HepG2 (cell line): ENCODE measurements around the gene BMERB1. TPM values are rescaled to one million over a fixed set of nuclear protein-coding genes. Genes with fewer than 3 reads are reported as not detected.

ENCODE experiments used
- DPF2 ChIP-seq: sonication (generic); formaldehyde crosslinking; IDR thresholded peaks from 2 replicates; pipeline ENCODE4 v1.4.0; 2020; ENCODE audit warnings: mild to moderate bottlenecking, low read depth, missing genetic modification reagents, borderline replicate concordance
- HMG20A ChIP-seq: IDR thresholded peaks from 2 replicates; pipeline ENCODE4 v1.6.1; 2016; ENCODE audit warnings: borderline replicate concordance
- SKI ChIP-seq: fragments of 450-650 bp; IDR thresholded peaks from one replicate; pipeline ENCODE4 v1.6.1; 2018; ENCODE audit warnings: mild to moderate bottlenecking; ENCODE audit not compliant: partially characterized antibody
- SMAD3 ChIP-seq: sonication (generic); formaldehyde crosslinking; IDR thresholded peaks from 2 replicates; pipeline ENCODE4 v1.4.0; 2020; ENCODE audit warnings: missing genetic modification reagents
- SOX13 ChIP-seq, 3 experiments: fragments of 450-650 bp in 1 of 3; sonication (generic) in 1 of 3; formaldehyde crosslinking in 1 of 3; IDR thresholded peaks in 2 of 3; conservative IDR thresholded peaks in 1 of 3; 2 replicates each; pipeline versions ENCODE4 v1.5.0 to v1.6.1; 2016 to 2020; ENCODE audit warnings: antibody characterized with exemption in 1 of 3, mild to moderate bottlenecking in 1 of 3, missing compliant biosample characterization in 1 of 3, missing genetic modification reagents in 1 of 3, moderate library complexity in 1 of 3
- SPEN ChIP-seq: sonication (generic); formaldehyde crosslinking; IDR thresholded peaks from 2 replicates; pipeline ENCODE4 v1.5.1; 2020; ENCODE audit warnings: low read depth, mild to moderate bottlenecking, missing genetic modification reagents
- SRY ChIP-seq: sonication (generic); formaldehyde crosslinking; IDR thresholded peaks from 2 replicates; pipeline ENCODE4 v1.8.0; 2022; ENCODE audit warnings: mild to moderate bottlenecking, missing genetic modification reagents
- TMF1 ChIP-seq: sonication (generic); formaldehyde crosslinking; IDR thresholded peaks from 2 replicates; pipeline ENCODE4 v1.8.1; 2022; ENCODE audit warnings: low read depth, missing genetic modification reagents
- ZC3H13 ChIP-seq: sonication (generic); formaldehyde crosslinking; IDR thresholded peaks from 2 replicates; pipeline ENCODE4 v1.8.1; 2023; ENCODE audit warnings: mild to moderate bottlenecking, missing genetic modification reagents, moderate library complexity
- ZNF230 ChIP-seq: sonication (generic); formaldehyde crosslinking; IDR thresholded peaks from 2 replicates; pipeline ENCODE4 v1.4.0; 2020; ENCODE audit warnings: mild to moderate bottlenecking, missing genetic modification reagents
- ZNF232 ChIP-seq: sonication (generic); formaldehyde crosslinking; IDR thresholded peaks from 2 replicates; pipeline ENCODE4 v1.4.0; 2020; ENCODE audit warnings: missing genetic modification reagents, borderline replicate concordance
- ZNF292 ChIP-seq: sonication (generic); formaldehyde crosslinking; IDR thresholded peaks from 2 replicates; pipeline ENCODE4 v1.8.1; 2022; ENCODE audit warnings: mild to moderate bottlenecking, low read depth, missing genetic modification reagents, borderline replicate concordance
- ZNF343 ChIP-seq: sonication (generic); formaldehyde crosslinking; IDR thresholded peaks from 2 replicates; pipeline ENCODE4 v1.4.0; 2020; ENCODE audit warnings: mild to moderate bottlenecking, missing genetic modification reagents
- ZNF629 ChIP-seq: sonication (generic); formaldehyde crosslinking; conservative IDR thresholded peaks from 2 replicates; pipeline ENCODE4 v1.5.0; 2020; ENCODE audit warnings: missing genetic modification reagents
- ZNF883 ChIP-seq: sonication (generic); formaldehyde crosslinking; IDR thresholded peaks from 2 replicates; pipeline ENCODE4 v1.5.1; 2020; ENCODE audit warnings: mild to moderate bottlenecking, missing genetic modification reagents; ENCODE audit errors: not compliant biosample characterization
- ZSCAN30 ChIP-seq: sonication (generic); formaldehyde crosslinking; IDR thresholded peaks from 2 replicates; pipeline ENCODE4 v1.5.0; 2020; ENCODE audit warnings: mild to moderate bottlenecking, missing genetic modification reagents
- polyA plus RNA-seq, 8 experiments: library from polyadenylated mRNA; depleted of rRNA in 3 of 8; stranded (reverse) in 7 of 8; unstranded in 1 of 8; fragments of >200 nt; fragmentation: Illumina TruSeq in 4 of 8; extraction: Trizol in 4 of 8; gene quantifications; 2 replicates each; pipeline versions ENCODE4 v1.2.1 to v1.2.3, GENCODE V29; 2011 to 2016; ENCODE audit warnings: low read depth in 4 of 8, missing spikeins in 1 of 8, mixed read lengths in 1 of 8; ENCODE audit not compliant: insufficient read depth in 1 of 8
- total RNA-seq, 5 experiments: library from RNA; depleted of rRNA; stranded (reverse); fragments of >200 nt; fragmentation: Illumina TruSeq; extraction: Trizol; gene quantifications; 2 replicates each; pipeline ENCODE4 v1.2.3, GENCODE V29; 2016; ENCODE audit warnings: low read depth in 1 of 5
- TF ChIP-seq, protein P1 (sequence below): fragments of 450-650 bp; IDR thresholded peaks from 2 replicates; pipeline ENCODE4 v1.6.1; 2016
- TF ChIP-seq, protein P2 (sequence below): sonication (generic); formaldehyde crosslinking; IDR thresholded peaks from 2 replicates; pipeline ENCODE4 v1.8.1; 2023; ENCODE audit warnings: missing genetic modification reagents, mild to moderate bottlenecking, borderline replicate concordance
- TF ChIP-seq, protein P3 (sequence below): sonication (generic); formaldehyde crosslinking; IDR thresholded peaks from 2 replicates; pipeline ENCODE4 v1.4.0; 2020; ENCODE audit warnings: missing genetic modification reagents, borderline replicate concordance
- TF ChIP-seq, protein P4 (sequence below): sonication (generic); formaldehyde crosslinking; IDR thresholded peaks from 2 replicates; pipeline ENCODE4 v1.4.0; 2020; ENCODE audit warnings: mild to moderate bottlenecking, low read depth, missing genetic modification reagents
- TF ChIP-seq, protein P5 (sequence below): IDR thresholded peaks from 2 replicates; pipeline ENCODE4 v1.6.1; 2016; ENCODE audit warnings: missing compliant biosample characterization, missing genetic modification reagents, borderline replicate concordance

BMERB1 gene
- total and polyA plus RNA-seq, 2 of the 13 experiments (the other 11 are each of a cell fraction or from before 2014, with no cell fraction given), result 1.4 TPM

DNA sequence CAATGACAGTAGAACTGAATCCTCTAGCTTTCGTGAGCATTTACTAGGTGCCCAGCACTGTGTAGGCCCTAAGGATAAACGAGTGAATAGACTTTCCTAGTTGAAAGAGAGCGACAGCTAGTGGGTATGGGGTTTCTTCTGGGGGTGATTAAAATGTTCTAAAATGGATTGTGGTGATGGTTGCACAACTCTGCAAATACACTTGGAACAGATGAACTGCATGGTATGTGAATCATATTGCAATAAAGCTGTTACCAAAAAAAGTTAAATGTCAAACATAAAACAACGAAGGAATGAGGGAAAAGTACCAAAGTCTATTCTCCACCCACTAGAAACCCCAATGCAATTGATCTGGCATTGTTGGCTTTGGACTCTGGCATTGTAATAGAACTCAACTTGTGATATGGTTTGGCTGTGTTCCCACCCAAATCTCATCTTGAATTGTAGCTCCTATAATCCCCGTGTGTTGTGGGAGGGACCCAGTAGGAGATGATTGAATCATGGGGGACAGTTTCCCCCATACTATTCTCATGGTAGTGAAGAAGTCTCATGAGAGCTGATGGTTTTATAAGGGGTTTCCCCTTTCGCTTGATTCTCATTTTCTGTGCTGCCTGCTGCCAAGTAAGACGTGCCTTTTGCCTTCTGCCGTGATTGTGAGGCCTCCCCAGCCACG, 138.1 kb downstream of the BMERB1 start (continued):
- 0 out of 2 replicates have a peak, but pooled peaks have one; percentile 16 for TF ChIP-seq ZNF232 (CRISPR knock-in tag)
- no peak for TF ChIP-seq ZNF343
- TF ChIP-seq SOX13 (IDR thresholded peaks at IDR 0.05), result peak; percentile 71; the same call in 1 of the 2 replicates
- TF ChIP-seq SOX13 (CRISPR knock-in tag; conservative IDR thresholded peaks at IDR 0.05 in 1 of 2, IDR thresholded peaks at IDR 0.05 in 1 of 2), result peak in 1 of 2 experiments; percentile 90; a peak in 2 of 4 replicates
- TF ChIP-seq, protein P1, sequence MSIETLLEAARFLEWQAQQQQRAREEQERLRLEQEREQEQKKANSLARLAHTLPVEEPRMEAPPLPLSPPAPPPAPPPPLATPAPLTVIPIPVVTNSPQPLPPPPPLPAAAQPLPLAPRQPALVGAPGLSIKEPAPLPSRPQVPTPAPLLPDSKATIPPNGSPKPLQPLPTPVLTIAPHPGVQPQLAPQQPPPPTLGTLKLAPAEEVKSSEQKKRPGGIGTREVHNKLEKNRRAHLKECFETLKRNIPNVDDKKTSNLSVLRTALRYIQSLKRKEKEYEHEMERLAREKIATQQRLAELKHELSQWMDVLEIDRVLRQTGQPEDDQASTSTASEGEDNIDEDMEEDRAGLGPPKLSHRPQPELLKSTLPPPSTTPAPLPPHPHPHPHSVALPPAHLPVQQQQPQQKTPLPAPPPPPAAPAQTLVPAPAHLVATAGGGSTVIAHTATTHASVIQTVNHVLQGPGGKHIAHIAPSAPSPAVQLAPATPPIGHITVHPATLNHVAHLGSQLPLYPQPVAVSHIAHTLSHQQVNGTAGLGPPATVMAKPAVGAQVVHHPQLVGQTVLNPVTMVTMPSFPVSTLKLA, result no peak
- TF ChIP-seq DPF2, result no peak
- no peak for TF ChIP-seq ZNF883
- no peak for TF ChIP-seq SPEN (CRISPR knock-in tag)
- no peak for TF ChIP-seq SRY (CRISPR knock-in tag)
- TF ChIP-seq SKI, result no peak
- no peak for TF ChIP-seq HMG20A (CRISPR knock-in tag)
- TF ChIP-seq, protein P2, sequence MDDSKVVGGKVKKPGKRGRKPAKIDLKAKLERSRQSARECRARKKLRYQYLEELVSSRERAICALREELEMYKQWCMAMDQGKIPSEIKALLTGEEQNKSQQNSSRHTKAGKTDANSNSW (CRISPR knock-in tag), result no peak
- TF ChIP-seq ZSCAN30 (CRISPR knock-in tag), result no peak
- TF ChIP-seq, protein P3, sequence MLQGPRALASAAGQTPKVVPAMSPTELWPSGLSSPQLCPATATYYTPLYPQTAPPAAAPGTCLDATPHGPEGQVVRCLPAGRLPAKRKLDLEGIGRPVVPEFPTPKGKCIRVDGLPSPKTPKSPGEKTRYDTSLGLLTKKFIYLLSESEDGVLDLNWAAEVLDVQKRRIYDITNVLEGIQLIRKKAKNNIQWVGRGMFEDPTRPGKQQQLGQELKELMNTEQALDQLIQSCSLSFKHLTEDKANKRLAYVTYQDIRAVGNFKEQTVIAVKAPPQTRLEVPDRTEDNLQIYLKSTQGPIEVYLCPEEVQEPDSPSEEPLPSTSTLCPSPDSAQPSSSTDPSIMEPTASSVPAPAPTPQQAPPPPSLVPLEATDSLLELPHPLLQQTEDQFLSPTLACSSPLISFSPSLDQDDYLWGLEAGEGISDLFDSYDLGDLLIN (CRISPR knock-in tag), result no peak
- no peak for TF ChIP-seq ZNF629 (CRISPR knock-in tag)
- 0 out of 2 replicates have a peak, but pooled peaks have one; percentile 19 for TF ChIP-seq ZC3H13 (CRISPR knock-in tag)
- TF ChIP-seq, protein P4, sequence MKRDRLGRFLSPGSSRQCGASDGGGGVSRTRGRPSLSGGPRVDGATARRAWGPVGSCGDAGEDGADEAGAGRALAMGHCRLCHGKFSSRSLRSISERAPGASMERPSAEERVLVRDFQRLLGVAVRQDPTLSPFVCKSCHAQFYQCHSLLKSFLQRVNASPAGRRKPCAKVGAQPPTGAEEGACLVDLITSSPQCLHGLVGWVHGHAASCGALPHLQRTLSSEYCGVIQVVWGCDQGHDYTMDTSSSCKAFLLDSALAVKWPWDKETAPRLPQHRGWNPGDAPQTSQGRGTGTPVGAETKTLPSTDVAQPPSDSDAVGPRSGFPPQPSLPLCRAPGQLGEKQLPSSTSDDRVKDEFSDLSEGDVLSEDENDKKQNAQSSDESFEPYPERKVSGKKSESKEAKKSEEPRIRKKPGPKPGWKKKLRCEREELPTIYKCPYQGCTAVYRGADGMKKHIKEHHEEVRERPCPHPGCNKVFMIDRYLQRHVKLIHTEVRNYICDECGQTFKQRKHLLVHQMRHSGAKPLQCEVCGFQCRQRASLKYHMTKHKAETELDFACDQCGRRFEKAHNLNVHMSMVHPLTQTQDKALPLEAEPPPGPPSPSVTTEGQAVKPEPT (CRISPR knock-in tag), result no peak
- TF ChIP-seq TMF1, result no peak
- no peak; the same call in 1 of the 2 replicates for TF ChIP-seq ZNF292 (CRISPR knock-in tag)
- no peak for TF ChIP-seq ZNF230 (CRISPR knock-in tag)
- TF ChIP-seq, protein P5, sequence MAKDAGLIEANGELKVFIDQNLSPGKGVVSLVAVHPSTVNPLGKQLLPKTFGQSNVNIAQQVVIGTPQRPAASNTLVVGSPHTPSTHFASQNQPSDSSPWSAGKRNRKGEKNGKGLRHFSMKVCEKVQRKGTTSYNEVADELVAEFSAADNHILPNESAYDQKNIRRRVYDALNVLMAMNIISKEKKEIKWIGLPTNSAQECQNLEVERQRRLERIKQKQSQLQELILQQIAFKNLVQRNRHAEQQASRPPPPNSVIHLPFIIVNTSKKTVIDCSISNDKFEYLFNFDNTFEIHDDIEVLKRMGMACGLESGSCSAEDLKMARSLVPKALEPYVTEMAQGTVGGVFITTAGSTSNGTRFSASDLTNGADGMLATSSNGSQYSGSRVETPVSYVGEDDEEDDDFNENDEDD (CRISPR knock-in tag), result no peak
- 0 out of 2 replicates have a peak, but pooled peaks have one; percentile 31 for TF ChIP-seq SMAD3 (CRISPR knock-in tag)
